ENCODE measurements around the gene COG4.

The COG4 gene

DNA sequence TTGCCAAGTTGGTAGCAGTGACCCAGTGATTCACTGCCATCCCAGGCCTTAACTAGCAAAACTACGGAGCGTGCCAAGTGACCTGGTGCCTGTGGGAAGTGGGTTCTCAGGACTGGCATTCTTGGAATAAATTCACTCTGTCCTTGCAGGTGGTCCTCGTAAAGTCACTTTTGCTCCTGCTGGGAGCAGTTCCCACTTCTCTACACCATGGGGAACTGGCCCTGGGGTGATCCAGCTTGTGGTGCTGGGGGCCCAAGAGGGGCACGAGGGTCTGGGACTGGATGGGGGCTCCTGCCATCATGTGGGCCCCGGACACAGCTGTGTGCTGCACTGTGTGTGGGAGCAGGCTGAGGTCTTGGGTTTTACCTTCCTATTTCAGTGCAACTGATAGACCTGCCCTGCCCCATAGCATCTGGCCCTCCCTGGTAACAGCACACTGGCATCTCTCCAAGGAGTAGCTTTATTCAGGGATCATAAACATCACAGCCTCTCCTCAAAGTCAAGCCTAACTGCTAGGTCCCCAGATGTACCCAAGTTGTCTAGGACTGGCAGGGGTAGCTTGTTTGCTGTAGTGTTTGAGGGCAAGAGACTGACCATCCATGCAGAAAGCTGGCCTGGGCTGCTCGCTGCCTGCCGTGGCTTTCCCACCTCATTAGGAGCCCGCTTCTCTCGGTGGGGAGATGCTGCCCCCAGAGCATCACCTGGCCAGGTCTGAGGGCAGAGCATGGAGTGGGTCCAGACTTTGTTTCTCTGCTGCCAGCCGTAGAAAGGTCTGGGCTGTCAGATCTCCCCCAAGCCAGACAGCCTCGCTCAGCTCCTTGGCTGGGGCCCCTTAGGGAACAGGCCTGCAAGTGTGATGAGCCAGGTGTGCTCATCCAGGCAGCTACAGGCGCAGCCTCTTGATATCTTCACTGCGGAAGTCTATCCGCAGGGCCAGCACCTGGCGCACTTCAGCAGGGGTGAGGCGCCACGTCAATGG, 42.9 kb downstream of the COG4 start:
- no peak for DNase-seq (ENCODE audit: extremely low read depth in 1 of 2, low read depth in 1 of 2)

DNA sequence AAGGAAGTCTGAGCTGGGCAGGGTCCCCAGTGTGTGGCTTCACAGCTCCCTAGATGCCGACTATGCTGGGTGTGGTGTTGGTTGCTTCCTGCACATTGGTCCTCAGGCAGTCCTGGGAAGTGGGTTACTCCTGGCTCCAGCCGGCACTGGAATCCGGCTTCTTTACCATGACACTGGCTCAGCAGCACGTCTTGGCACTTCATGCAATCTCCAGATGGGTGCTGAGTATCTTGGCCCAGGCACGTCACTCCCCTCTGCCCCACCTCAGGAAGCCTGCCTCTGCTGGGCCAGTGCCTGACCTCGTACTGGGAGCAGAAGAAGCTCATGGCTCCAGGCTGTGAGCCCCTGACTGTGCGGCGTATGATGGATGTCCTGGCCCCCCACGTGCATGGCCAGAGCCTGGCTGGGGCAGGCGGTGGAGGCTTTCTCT, 44.4 kb downstream of the COG4 start:
- no peak for DNase-seq (ENCODE audit: extremely low read depth in 1 of 2, low read depth in 1 of 2)

- DNase-seq (ENCODE audit: extremely low read depth in 1 of 2, low read depth in 1 of 2) = no peak
Measured at GRCh38 chr16:70478169-70478568, 45.2 kb downstream of the COG4 start.

DNA sequence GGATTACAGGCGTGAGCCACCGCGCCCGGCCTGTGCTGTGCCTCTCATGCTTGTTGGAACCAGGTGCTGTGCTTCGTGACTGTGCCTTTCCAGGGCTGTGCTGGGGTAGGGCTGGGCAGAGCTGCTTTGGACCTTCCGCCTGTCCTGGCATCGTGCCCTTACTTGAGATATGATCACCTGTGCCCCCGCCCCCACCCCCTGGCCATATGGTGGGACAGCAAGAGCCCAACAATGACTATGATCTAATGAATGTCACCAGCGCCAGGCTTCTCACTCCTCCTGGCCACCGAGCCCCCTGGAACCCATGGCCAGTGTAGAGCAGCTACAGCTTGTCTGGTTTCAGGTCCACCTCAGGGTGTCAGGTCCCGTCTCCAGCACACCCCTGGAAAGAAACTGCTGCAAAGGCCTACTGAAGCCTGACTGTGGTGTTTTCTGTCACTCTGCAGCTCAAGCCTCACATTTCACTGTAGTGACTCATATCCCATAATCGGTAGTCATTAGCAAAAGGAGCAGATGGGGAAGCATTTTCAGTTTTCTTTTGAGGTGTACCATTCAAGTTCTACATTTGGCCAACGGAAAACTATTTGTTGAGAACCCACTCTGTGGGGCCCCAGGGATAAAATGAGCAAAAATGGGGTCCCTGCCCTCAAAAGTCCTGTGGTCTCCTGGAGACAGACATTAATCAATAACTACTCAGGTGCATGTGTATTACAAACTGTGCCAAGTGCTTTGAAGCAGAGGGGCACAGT, 46.9 kb downstream of the COG4 start:
- no peak for DNase-seq (ENCODE audit: extremely low read depth in 1 of 2, low read depth in 1 of 2)

- DNase-seq (ENCODE audit: extremely low read depth in 1 of 2, low read depth in 1 of 2) = no peak
Measured at GRCh38 chr16:70475054-70475871, 48.1 kb downstream of the COG4 start.

DNA sequence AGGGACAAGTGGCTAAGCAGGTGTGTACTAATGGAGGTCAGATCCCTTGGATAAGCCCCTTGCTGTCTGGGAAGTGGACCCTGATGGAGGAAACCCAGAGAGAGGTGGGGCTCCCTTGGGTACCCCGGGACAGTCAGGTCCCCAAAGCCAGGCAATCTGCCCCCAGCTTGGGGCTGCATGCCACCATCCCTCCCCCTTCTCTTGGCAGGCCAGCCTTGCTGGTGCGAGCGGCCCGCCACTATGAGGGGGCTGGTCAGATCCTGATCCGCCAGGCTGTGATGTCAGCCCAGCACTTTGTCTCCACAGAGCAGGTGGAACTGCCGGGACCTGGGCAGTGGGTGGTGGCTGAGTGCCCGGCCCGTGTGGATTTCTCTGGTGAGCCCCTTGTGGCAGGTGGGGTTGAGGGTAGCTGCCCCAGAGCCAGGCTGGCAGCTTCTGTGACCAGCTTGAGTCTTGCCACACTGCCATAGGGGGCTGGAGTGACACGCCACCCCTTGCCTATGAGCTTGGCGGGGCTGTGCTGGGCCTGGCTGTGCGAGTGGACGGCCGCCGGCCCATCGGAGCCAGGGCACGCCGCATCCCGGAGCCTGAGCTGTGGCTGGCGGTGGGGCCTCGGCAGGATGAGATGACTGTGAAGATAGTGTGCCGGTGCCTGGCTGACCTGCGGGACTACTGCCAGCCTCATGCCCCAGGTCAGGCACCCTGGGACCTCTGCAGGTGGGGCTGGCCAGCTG, 48.9 kb downstream of the COG4 start:
- no peak for DNase-seq (ENCODE audit: extremely low read depth in 1 of 2, low read depth in 1 of 2)

DNA sequence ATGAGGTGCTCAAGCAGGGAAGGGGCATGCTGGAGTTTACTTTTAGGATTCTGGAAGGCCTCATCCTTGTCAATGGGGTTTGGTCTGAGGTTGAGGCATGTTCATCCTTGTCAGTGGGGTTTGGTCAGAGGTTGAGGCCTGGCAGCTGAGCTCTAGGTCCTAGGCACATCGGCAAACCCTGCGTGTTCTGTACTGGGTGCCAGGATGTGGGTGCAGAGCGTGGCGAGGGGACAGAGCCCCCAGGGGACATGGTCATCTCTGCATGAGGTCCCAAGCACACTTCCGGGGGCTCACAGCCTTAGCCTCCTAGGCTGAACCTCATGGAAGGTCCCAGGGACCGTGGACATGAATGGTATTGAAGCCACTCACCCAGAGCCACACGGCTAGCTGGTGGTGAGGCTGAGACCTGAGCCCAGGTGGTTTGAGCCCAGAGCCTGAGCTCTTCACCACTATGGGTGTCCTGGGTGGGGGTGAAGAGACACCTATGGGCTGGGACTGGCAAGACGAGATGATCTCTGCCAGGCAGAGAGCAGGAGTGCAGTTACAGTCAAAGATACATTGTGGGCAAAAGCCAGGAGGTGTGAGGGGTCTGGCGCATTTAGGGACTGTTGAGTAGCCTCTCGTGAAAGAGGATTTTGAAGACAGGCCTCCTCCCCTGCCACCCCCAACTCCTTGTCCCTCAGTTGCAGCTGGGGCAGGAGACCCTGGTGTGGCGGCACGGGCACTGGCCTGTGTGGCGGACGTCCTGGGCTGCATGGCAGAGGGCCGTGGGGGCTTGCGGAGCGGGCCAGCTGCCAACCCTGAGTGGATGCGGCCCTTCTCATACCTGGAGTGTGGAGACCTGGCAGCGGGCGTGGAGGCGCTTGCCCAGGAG, 49.7 kb downstream of the COG4 start:
- DNase-seq (ENCODE audit: extremely low read depth in 1 of 2, low read depth in 1 of 2) = no peak

DNA sequence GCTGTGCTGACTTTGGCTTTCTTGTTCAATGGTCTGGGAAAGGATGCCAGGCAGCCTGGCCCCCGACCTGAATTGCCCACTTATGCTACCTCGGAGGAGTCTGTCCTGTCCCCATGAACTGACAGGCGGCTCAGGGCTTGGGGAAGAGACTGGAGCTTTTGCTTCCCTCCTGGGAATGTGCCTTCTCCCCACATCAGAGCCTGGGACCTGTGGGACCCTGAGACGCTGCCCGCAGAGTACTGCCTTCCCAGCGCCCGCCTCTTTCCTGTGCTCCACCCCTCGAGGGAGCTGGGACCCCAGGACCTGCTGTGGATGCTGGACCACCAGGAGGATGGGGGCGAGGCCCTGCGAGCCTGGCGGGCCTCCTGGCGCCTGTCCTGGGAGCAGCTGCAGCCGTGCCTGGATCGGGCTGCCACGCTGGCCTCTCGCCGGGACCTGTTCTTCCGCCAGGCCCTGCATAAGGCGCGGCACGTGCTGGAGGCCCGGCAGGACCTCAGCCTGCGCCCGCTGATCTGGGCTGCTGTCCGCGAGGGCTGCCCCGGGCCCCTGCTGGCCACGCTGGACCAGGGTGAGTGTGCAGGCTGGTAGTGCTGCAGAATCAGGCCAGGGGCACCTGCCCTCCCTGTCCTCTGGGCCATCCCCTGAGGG, 50.4 kb downstream of the COG4 start:
- no peak for DNase-seq (ENCODE audit: extremely low read depth in 1 of 2, low read depth in 1 of 2)

DNA sequence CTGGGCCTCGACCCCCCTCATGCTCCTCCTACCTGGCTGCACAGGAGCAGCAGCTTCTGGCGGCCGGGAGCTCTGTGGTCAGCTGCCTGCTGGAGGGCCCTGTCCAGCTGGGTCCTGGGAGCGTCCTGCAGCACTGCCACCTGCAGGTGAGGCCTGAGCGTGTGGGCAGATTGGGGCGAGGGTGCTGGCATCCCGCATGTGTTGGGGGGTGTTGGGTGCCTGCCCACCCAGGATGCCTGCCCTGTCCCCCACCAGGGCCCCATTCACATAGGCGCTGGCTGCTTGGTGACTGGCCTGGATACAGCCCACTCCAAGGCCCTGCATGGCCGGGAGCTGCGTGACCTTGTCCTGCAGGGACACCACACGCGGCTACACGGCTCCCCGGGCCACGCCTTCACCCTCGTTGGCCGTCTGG, 52.4 kb downstream of the COG4 start:
- DNase-seq (ENCODE audit: extremely low read depth in 1 of 2, low read depth in 1 of 2) = no peak

DNA sequence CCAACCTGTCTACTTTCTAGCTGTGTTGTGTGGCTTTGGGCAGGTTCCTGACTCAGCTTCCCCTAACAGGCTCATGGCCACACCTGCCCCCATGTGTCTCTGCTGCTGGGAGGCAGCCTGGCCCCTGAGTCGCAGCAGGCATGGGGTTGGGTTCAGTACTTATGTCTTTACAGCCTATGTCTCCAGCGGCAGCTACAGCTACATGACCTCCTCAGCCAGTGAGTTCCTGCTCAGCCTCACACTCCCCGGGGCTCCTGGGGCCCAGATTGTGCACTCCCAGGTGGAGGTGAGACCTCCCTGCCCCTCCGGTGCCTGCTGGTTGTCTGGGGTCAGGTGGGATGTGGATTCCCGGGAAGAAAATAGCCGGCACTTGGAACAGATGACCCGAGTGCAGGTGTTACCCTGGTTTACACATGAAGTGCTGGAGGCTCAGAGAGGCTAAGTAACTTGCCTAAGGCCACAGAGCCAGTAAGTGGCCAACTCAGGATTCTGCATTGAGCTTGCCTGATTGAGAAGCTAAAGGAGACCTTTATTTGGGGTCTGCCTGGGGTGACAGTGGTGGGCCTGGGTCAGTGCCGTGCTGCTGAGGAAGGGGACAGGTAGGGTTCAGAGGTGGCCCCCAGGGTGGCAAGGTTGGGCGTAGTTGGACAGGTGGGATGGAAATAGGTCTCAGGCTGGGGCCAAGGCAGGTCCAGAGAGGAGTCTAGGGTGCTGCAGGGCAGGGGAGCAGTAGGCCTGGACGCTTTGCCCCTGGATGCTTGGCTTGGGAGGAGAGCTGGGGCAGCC, 53.0 kb downstream of the COG4 start:
- no peak for DNase-seq (ENCODE audit: extremely low read depth in 1 of 2, low read depth in 1 of 2)

- no peak for DNase-seq (ENCODE audit: extremely low read depth in 1 of 2, low read depth in 1 of 2)
Measured at GRCh38 chr16:70468776-70469525, 54.4 kb downstream of the COG4 start.

DNA sequence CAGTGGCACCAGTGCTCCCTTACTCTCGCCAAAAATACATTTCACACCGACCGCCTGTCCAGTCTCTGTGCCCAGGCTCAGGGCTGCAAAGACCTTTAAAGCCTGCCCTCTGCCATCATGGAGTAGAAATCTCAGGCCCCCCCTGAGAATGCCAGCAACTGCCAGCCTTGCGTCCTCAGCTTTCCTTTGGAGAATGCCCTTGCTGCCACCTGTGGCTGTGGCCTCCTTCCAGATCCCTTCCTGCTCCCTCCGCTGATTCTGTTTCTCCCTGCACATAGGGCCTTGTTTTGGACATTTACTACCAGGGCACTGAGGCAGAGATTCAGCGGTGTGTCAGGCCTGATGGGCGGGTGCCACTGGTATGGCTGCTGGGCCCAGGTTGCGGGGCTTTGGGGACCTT, 55.7 kb downstream of the COG4 start:
- DNase-seq (ENCODE audit: extremely low read depth in 1 of 2, low read depth in 1 of 2) = no peak

DNA sequence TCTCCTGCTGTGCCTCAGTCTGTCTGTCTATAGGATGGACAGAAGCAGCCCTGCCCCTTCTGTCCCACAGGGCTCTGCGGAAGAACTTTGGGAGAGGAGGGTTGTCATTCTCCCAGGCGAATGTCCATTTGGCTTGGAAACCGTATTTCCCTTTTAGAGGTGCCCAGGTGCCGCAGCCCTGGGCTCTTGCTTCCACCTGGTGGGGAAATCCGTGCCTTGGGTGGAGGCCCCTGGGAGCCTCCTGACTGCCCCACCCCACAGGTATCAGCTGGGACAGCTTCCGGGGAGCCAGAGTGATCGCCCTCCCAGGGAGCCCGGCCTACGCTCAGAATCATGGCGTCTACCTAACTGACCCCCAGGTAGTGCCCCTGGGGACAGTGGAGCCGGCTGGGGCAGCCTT, 56.2 kb downstream of the COG4 start:
- no peak for DNase-seq (ENCODE audit: extremely low read depth in 1 of 2, low read depth in 1 of 2)

GRCh38 chr16:70466805-70467076, 56.6 kb downstream of the COG4 start:
- no peak for DNase-seq (ENCODE audit: extremely low read depth in 1 of 2, low read depth in 1 of 2)

DNA sequence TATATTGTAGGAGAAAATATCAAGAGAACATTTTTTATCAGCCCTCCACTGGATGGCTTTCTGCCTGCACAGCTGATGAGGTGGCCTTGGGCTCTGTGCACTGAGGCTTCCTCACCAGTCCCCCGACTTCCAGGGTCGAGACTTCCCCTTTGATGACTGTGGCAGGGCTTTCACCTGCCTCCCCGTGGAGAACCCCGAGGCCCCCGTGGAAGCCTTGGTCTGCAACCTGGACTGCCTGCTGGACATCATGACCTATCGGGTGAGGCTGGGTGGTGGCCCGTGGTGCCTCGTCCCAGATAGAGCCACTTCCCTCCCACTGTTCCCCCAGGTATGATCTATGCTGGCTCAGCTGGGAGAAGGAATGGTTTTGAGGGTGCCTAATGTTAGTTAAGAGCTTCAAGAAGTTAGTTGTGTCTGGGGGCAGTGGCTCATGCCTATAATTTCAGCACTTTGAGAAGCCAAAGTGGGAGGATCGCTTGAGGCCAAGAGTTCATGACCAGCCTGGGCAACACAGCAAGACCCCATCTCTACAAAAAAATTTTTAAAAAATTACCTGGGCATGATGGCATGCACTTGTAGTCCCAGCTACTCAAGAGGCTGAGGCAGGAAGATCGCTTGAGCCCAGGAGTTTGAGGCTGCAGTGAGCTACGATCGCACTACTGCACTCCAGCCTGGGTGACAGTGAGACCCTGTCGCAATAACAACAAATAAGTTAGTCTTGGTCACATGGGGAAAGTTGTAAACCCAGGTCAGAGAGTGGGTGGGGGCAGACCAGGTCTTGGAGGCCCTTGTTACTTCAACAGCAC, 57.2 kb downstream of the COG4 start:
- no peak for DNase-seq (ENCODE audit: extremely low read depth in 1 of 2, low read depth in 1 of 2)

DNA sequence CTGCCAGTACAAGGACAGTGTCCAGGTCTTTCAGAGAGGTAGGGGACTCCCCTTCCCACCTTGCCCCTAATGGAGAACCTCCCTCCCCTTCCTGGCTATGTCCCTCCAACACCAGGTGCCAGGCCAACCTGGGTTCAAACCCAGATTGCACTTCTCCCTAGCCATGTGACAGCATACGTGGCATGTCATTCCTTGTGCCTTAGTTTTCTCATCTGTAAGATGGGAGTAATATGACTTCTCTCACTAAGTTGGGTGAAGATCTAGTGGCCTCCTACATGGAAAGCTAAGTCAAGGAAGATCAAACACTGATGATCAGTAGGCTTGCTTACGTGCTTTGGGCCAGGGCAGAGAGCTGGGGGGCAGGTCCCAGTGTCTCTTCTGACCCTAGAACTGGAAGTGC, 60.1 kb downstream of the COG4 start:
- DNase-seq (ENCODE audit: extremely low read depth in 1 of 2, low read depth in 1 of 2) = no peak

DNA sequence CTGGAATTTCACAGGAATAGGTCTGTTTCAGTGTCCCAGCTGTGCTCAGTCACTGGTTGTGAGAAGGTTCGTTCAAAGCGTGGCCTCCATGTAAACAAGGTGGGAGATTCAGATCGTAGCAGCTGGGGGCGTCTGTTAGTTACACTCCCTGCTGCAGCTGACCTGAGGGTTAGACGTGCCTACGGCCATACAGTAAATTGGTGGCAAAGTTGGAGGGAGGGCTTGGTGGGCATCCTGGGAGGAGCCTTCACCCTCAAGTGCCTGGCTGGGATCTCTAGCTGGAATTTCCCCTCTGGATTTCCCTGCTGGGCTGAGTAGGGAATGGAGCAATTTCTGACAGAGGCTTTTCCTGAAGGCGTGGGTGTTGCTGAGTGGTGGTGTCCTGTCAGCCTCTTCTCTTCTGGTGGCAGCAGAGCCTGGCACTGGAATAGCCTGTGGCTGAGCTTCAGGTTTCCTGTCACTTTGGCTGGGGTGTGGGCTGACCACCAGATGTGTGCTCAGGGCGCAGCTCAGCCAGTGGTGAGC, 62.6 kb downstream of the COG4 start:
- DNase-seq (ENCODE audit: extremely low read depth in 1 of 2, low read depth in 1 of 2) = no peak
